A549 (cell line): ENCODE data around the gene EML2. TPM values are rescaled to one million over a fixed set of nuclear protein-coding genes. Genes with fewer than 3 reads are reported as not detected.
A peak's percentile ranks its signal among the peaks of the same experiment; 100 is the strongest.

Experiments
- ATAC-seq, 2 experiments: fragments of 200-7000 bp in 1 of 2; fragments of >200 bp in 1 of 2; cut with Nextera tagmentation in 1 of 2; cut with Tn5 transposase in 1 of 2; 3 replicates each; pipeline versions ENCODE4 v1.8.0 to v1.9.1; 2018 to 2020; ENCODE audit warnings: mild to moderate bottlenecking in 1 of 2, moderate library complexity in 1 of 2
- CTCF ChIA-PET: fragments of 300-600 bp; sonication (Branson Sonifier 250); formaldehyde crosslinking; extraction: SDS; loops from one replicate; lab custom pipeline; 2021; ENCODE audit warnings: antibody characterized with exemption, inconsistent platforms; lab: Yijun Ruan, JAX
- POLR2A ChIA-PET: fragments of 350-600 bp; formaldehyde crosslinking; extraction: SDS; loops from one replicate; lab custom pipeline; 2021; ENCODE audit warnings: antibody characterized with exemption, inconsistent platforms; lab: Yijun Ruan, JAX
- DNase-seq, 2 experiments: peaks; one replicate each; pipeline versions ENCODE4 v3.0.0 to v3.0.0-alpha.2; 2011 to 2016; ENCODE audit warnings: low read depth in 1 of 2, low spot score in 1 of 2
- FAIRE-seq: peaks from 2 replicates; lab custom pipeline; 2011; peaks lifted over from hg19 to GRCh38; lab: Jason Lieb, UNC
- H3K27ac ChIP-seq, 2 experiments: fragments of >200 bp; sonication (Bioruptor Twin); formaldehyde crosslinking; 3 replicates each; pipeline ENCODE4 v1.5.1; 2016 to 2017
- H3K4me1 ChIP-seq: fragments of >200 bp; sonication (Bioruptor Twin); formaldehyde crosslinking; 3 replicates; pipeline ENCODE4 v1.6.1; 2016
- H3K4me2 ChIP-seq: fragments of >200 bp; sonication (Bioruptor Twin); formaldehyde crosslinking; 3 replicates; pipeline ENCODE4 v1.6.1; 2016
- H3K4me3 ChIP-seq: fragments of >200 bp; sonication (Bioruptor Twin); formaldehyde crosslinking; 3 replicates; pipeline ENCODE4 v1.5.1; 2016
- H3K9me3 ChIP-seq: fragments of >200 bp; sonication (Bioruptor Twin); formaldehyde crosslinking; 3 replicates; pipeline ENCODE4 v1.6.1; 2016
- CTCF ChIP-seq: fragments of >200 bp; sonication (Bioruptor Twin); formaldehyde crosslinking; IDR thresholded peaks from 3 replicates; pipeline ENCODE4 v1.5.1; 2016
- ESRRA ChIP-seq: fragments of 150-350 bp; IDR thresholded peaks from 2 replicates; pipeline ENCODE4 v1.6.1; 2014; ENCODE audit warnings: mild to moderate bottlenecking, low read length, borderline replicate concordance
- FOSL2 ChIP-seq, 2 experiments: fragments of 450-650 bp in 1 of 2; fragments of >200 bp in 1 of 2; sonication (Bioruptor Twin) in 1 of 2; formaldehyde crosslinking; IDR thresholded peaks; 2 replicates each; pipeline versions ENCODE4 v1.5.0 to v1.6.1; 2016 to 2020; ENCODE audit warnings: mild to moderate bottlenecking in 1 of 2, moderate library complexity in 1 of 2
- HMGXB4 ChIP-seq: fragments of 250-450 bp; sonication (Bioruptor Pico); IDR thresholded peaks from 2 replicates; pipeline ENCODE4 v1.5.0; 2021; ENCODE audit warnings: mild to moderate bottlenecking, moderate library complexity, borderline replicate concordance
- HOXA7 ChIP-seq: fragments of 250-450 bp; sonication (Bioruptor Pico); IDR thresholded peaks from 2 replicates; pipeline ENCODE4 v1.5.0; 2020; ENCODE audit warnings: mild to moderate bottlenecking, moderate library complexity
- HOXB13 ChIP-seq: fragments of 250-450 bp; sonication (Bioruptor Pico); IDR thresholded peaks from 2 replicates; pipeline ENCODE4 v1.5.0; 2020; ENCODE audit warnings: low read depth, mild to moderate bottlenecking, moderate library complexity
- JUN ChIP-seq, 2 experiments: fragments of >200 bp; sonication (Bioruptor Twin); formaldehyde crosslinking; IDR thresholded peaks; 2 replicates in 1 of 2; 3 replicates in 1 of 2; pipeline ENCODE4 v1.6.1; 2016 to 2017
- KDM5A ChIP-seq: fragments of 200-600 bp; sonication (generic); IDR thresholded peaks from 2 replicates; pipeline ENCODE4 v1.6.1; 2016; ENCODE audit warnings: antibody characterized with exemption, mild to moderate bottlenecking
- POLR2A ChIP-seq: IDR thresholded peaks from 2 replicates; pipeline ENCODE4 v1.6.1; 2012; ENCODE audit warnings: mild to moderate bottlenecking, low read length
- RAD21 ChIP-seq, 2 experiments: fragments of >200 bp in 1 of 2; sonication (Bioruptor Twin) in 1 of 2; formaldehyde crosslinking in 1 of 2; IDR thresholded peaks in 1 of 2; conservative IDR thresholded peaks in 1 of 2; 2 replicates in 1 of 2; 3 replicates in 1 of 2; pipeline ENCODE4 v1.6.1; 2012 to 2018; ENCODE audit warnings: inconsistent platforms in 1 of 2
- RCOR1 ChIP-seq: fragments of 150-350 bp; IDR thresholded peaks from 2 replicates; pipeline ENCODE4 v1.6.1; 2014; ENCODE audit warnings: antibody characterized with exemption, low read length, low read depth
- RFX5 ChIP-seq: fragments of 450-650 bp; IDR thresholded peaks from 2 replicates; pipeline ENCODE4 v1.7.1; 2014; ENCODE audit warnings: antibody characterized with exemption, mild to moderate bottlenecking, moderate library complexity
- SMC3 ChIP-seq: fragments of >200 bp; sonication (Bioruptor Twin); formaldehyde crosslinking; IDR thresholded peaks from 3 replicates; pipeline ENCODE4 v1.6.1; 2018; ENCODE audit warnings: inconsistent platforms
- SREBF2 ChIP-seq: fragments of 450-650 bp; IDR thresholded peaks from 2 replicates; pipeline ENCODE4 v1.6.1; 2014; ENCODE audit warnings: mild to moderate bottlenecking, moderate library complexity
- USF2 ChIP-seq: fragments of 450-650 bp; IDR thresholded peaks from 2 replicates; pipeline ENCODE4 v1.6.1; 2014; ENCODE audit warnings: antibody characterized with exemption
- ZC3H11A ChIP-seq: fragments of 450-650 bp; IDR thresholded peaks from 2 replicates; pipeline ENCODE4 v1.6.1; 2014; ENCODE audit warnings: antibody characterized with exemption, mild to moderate bottlenecking
- ZFP36 ChIP-seq: fragments of 450-650 bp; IDR thresholded peaks from 2 replicates; pipeline ENCODE4 v1.6.1; 2014; ENCODE audit warnings: borderline replicate concordance; ENCODE audit not compliant: partially characterized antibody
- ZSCAN20 ChIP-seq: fragments of 250-450 bp; sonication (Bioruptor Pico); IDR thresholded peaks from 2 replicates; pipeline ENCODE4 v1.8.0; 2022; ENCODE audit warnings: mild to moderate bottlenecking, moderate library complexity
- WGBS: methylation state at CpG from one replicate; pipeline ENCODE4 v1.1.6; 2017; ENCODE audit errors: missing lambda C conversion rate; 5-methylcytosine and 5-hydroxymethylcytosine counted together
- polyA plus RNA-seq, 4 experiments: library from polyadenylated mRNA; depleted of rRNA in 3 of 4; stranded (reverse); fragments of >200 nt; fragmentation: RNase III in 1 of 4; extraction: RNeasy Plus Mini Kit Qiagen cat#74134 plus additional on column Dnase treatment in 1 of 4; gene quantifications; 2 replicates in 3 of 4; 3 replicates in 1 of 4; pipeline ENCODE4 v1.2.3, GENCODE V29; 2011 to 2017
- TF ChIP-seq, protein P1 (sequence below): IDR thresholded peaks from 2 replicates; pipeline ENCODE4 v1.6.1; 2012; ENCODE audit warnings: low read depth, borderline replicate concordance
- TF ChIP-seq, protein P2 (sequence below): fragments of >200 bp; sonication (Bioruptor Twin); formaldehyde crosslinking; IDR thresholded peaks from 2 replicates; pipeline ENCODE4 v1.6.1; 2016
- TF ChIP-seq, protein P3 (sequence below): fragments of 250-450 bp; sonication (Bioruptor Pico); IDR thresholded peaks from 2 replicates; pipeline ENCODE4 v1.5.0; 2020; ENCODE audit warnings: low read depth, mild to moderate bottlenecking, moderate library complexity
- TF ChIP-seq, protein P4 (sequence below): IDR thresholded peaks from 2 replicates; pipeline ENCODE4 v1.6.1; 2012

EML2 gene
- polyA plus RNA-seq, 2 of the 4 experiments (the other 2 are of a cell fraction) = 22.7 to 25.9 TPM

DNA sequence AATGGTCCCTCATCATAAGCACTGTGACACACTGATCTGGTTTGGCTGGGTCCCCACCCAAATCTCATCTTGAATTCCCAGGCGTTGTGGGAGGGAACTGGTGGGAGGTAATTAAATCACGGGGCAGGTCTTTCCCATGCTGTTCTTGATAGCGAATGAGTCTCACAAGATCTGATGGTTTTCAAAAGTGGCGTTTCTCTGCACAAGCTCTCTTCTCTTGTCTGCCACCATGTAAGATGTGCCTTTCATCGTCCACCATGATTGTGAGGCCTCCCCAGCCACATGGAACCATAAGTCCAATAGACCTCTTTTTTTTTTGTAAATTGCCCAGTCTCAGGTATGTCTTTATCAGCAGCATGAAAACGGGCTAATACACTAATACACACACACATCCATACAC is 30.2 kb downstream of the EML2 start:
- Histone ChIP-seq H3K4me2 (no peak overlapping the region), H3K27ac (no peak overlapping the region), H3K9me3 (no peaks in the 10 kb centered on the region), H3K4me3 (no peak overlapping the region), H3K4me1 (peaks cover 13% of the 10 kb centered on the region)
- CTCF ChIA-PET = interaction anchor here (0.9 to 7.9 kb wide), 5 partner anchors 8 to 49 kb away, joined by 3 to 273 read pairs (median 52); partner anchors contain the start of gene EML2
- 94% methylated on average over 6 of the region's 6 CpGs for WGBS
- ATAC-seq (no peak), FAIRE-seq (no peak), DNase-seq (no peak)
- POLR2A ChIA-PET = no interaction called here
- TF ChIP-seq ZC3H11A = no peak
- peak; percentile 44 for TF ChIP-seq ZFP36

DNA sequence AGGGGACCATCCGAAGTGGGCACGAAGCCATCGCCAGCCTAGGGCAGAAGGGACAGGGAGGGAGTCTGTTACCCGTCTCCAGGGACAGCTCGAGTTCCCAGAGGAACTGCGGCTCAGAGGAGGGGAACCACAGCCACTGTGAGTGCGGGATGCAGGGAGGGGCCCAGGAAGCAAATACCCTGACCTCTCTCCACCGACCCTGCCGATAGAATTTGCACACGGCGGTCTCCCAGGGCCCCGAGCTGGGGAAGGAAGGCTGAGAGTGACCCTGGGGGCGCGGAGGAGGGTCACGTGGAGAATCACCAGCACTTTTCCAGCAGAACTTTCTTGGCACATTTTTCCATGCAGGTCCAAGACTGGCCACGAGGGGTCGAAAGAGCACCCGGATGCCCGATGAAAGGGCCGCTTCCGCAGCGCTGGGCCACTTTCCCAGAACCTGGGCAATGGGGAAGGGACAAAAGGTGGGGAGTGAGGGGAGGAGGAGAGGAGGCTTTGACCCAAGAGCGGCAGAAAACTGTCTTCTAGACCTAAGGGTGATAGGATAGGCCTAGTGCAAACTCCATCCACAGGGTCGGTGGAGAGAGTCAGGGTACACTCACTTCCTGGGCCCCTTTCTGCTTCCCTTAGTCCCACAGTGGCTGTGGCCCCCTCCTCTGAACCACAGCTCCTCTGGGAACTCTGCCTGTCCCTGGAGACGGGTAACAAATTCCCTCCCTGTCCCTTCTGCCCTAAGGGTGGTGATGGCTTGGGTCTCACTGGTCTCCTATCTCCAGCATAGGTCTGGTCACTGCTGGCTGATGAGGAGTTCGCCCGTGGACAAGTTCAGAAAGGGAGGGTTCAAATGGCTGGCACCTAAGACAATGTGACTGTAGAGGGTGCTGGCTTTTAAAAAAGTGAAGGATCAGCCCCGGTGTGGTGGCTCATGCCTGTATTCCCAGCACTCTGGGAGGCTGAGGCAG is 31.8 kb downstream of the EML2 start:
- ChIA-PET POLR2A (interaction anchor here (2.4 kb wide), 1 partner anchor 34 kb away, joined by 15 read pairs; no protein-coding TSS in a partner anchor), CTCF (interaction anchor here (0.7 to 7.9 kb wide), 24 partner anchors 10 to 122 kb away, joined by 3 to 273 read pairs (median 4); partner anchors contain the start of genes EML2 and GIPR)
- Histone ChIP-seq H3K4me2 (peak overlapping the region; percentile 79), H3K4me3 (peak overlapping the region; percentile 28; the same call in 2 of the 3 replicates), H3K4me1 (peaks cover 8% of the 10 kb centered on the region), H3K9me3 (no peaks in the 10 kb centered on the region)
- 19% methylated on average over 28 of the region's 28 CpGs for WGBS
- peak; percentile 77 to 81 for DNase-seq
- peak; percentile 82 to 86 for ATAC-seq
- TF ChIP-seq KDM5A (no peak), HOXA7 (CRISPR knock-in tag) (no peak), SREBF2 (no peak), RFX5 (no peak), SMC3 (peak; percentile 95), JUN (IDR thresholded peaks at IDR 0.05) (0 out of 5 replicates have a peak, but pooled peaks of 1 of the 2 experiments have one; percentile 20), ESRRA (no peak), RCOR1 (no peak), HMGXB4 (CRISPR knock-in tag) (no peak), ZSCAN20 (CRISPR knock-in tag) (no peak), FOSL2 (IDR thresholded peaks at IDR 0.05) (no peak), FOSL2 (CRISPR knock-in tag; IDR thresholded peaks at IDR 0.05) (no peak), CTCF (peak; percentile 91), USF2 (peak; percentile 93), RAD21 (conservative IDR thresholded peaks at IDR 0.05 in 1 of 2, IDR thresholded peaks at IDR 0.05 in 1 of 2) (peak; percentile 80 to 84), POLR2A (no peak), HOXB13 (CRISPR knock-in tag) (no peak)
- TF ChIP-seq, protein P1, sequence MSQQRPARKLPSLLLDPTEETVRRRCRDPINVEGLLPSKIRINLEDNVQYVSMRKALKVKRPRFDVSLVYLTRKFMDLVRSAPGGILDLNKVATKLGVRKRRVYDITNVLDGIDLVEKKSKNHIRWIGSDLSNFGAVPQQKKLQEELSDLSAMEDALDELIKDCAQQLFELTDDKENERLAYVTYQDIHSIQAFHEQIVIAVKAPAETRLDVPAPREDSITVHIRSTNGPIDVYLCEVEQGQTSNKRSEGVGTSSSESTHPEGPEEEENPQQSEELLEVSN = 0 out of 2 replicates have a peak, but pooled peaks have one; percentile 50
- TF ChIP-seq, protein P2, sequence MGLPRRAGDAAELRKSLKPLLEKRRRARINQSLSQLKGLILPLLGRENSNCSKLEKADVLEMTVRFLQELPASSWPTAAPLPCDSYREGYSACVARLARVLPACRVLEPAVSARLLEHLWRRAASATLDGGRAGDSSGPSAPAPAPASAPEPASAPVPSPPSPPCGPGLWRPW = no peak
- TF ChIP-seq, protein P3, sequence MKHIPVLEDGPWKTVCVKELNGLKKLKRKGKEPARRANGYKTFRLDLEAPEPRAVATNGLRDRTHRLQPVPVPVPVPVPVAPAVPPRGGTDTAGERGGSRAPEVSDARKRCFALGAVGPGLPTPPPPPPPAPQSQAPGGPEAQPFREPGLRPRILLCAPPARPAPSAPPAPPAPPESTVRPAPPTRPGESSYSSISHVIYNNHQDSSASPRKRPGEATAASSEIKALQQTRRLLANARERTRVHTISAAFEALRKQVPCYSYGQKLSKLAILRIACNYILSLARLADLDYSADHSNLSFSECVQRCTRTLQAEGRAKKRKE = no peak
- TF ChIP-seq, protein P4, sequence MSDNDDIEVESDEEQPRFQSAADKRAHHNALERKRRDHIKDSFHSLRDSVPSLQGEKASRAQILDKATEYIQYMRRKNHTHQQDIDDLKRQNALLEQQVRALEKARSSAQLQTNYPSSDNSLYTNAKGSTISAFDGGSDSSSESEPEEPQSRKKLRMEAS = peak; percentile 84
- TF ChIP-seq, all 56 proteins: peak for 7
- H3K27ac ChIP-seq = peak overlapping the region; percentile 65 to 84
- no peak for FAIRE-seq
